ENCODE data around the gene AGA. TPM values are rescaled to one million over a fixed set of nuclear protein-coding genes. Genes with fewer than 3 reads are reported as not detected.

AGA gene
- total RNA-seq, 2 donors from 2014 or later: 10.9 to 15.8 TPM

DNA sequence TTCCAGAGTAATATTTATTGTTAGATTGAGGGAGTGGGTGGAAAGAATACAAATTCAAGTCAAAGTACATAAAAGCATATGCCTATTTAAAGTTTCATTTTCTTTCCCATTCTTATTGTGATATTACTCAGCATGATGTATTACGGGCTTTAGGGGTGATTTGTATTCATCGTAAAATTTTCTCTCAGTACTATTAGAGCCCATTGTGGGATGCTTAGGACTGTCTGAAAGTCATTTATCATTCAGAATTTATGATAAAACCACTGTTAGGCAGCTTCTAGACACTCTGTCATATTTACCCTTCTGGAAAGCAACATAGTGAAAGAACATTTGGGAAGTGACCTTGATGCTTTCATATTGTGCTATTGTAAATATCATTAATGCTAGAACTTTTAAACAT, 45.9 kb downstream of the AGA start:
- 100% methylated on average over 2 of the region's 2 CpGs; no CpG with 5 or more reads in 1 of the 2 experiments for WGBS, 2 experiments (ENCODE audit: insufficient coverage in 1 of 2, insufficient read length in 1 of 2)
- no peak for TF ChIP-seq CTCF (conservative IDR thresholded peaks at IDR 0.05)
- no peaks in the 10 kb centered on the region for H3K4me1 Mint-ChIP-seq

DNA sequence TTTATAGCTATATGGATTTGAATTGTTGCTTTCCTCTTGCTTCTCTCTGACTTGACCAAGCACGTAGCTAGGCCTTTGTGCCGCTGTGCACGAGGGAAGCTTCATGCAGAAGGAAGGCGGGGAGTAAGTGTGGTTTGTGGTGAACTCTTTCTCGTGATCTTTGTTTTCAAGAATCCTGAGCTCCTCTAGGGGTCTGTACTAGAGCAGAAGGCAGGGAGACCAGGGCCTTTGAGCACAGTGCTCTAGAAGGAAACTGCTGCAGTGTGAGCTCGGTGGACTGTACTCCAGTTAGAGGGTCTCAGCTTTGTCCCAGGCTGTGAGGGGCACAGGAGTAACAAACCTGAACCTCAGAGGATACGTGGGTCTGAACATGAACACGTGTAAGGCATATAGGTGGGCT, 49.0 kb downstream of the AGA start:
- no peak overlapping the region for H3K4me3 ChIP-seq (ENCODE audit: low read length)
- H3K9me3 ChIP-seq (ENCODE audit: control insufficient read depth, low read length): peaks cover 5% of the 10 kb centered on the region
- no peaks in the 10 kb centered on the region for H3K4me1 ChIP-seq (ENCODE audit: control insufficient read depth, insufficient read depth, low read length)
- H3K27me3 ChIP-seq (ENCODE audit: control insufficient read depth, insufficient read depth, low read length, poor library complexity, severe bottlenecking): no peaks in the 10 kb centered on the region
- no peak overlapping the region for H3K27ac Mint-ChIP-seq
- H3K36me3 Mint-ChIP-seq (ENCODE audit: low read depth): no peaks in the 10 kb centered on the region
- H3K4me1 Mint-ChIP-seq: no peaks in the 10 kb centered on the region
- TF ChIP-seq CTCF (conservative IDR thresholded peaks at IDR 0.05): no peak
- no peaks in the 10 kb centered on the region for H3K27me3 Mint-ChIP-seq (ENCODE audit: insufficient read depth)
- H3K27ac ChIP-seq (ENCODE audit: low read depth, low read length): no peak overlapping the region
- H3K4me3 Mint-ChIP-seq: no peak overlapping the region
- H3K9me3 Mint-ChIP-seq: peaks cover 2% of the 10 kb centered on the region
- no peaks in the 10 kb centered on the region for H3K36me3 ChIP-seq (ENCODE audit: control insufficient read depth, insufficient read depth, low read length)
- 67 to 69% methylated on average over 3 to 8 of the region's 8 CpGs for WGBS, 2 experiments (ENCODE audit: insufficient coverage in 1 of 2, insufficient read length in 1 of 2)
- no peak overlapping the region for H3K9ac ChIP-seq (ENCODE audit: extremely low read depth, low read length, poor library complexity, severe bottlenecking)
- no peak for DNase-seq

More for the DNA sequence above, 45.9 kb downstream of the AGA start:
- Mint-ChIP-seq H3K27ac (no peak overlapping the region), H3K9me3 (peaks cover 2% of the 10 kb centered on the region), H3K27me3 (ENCODE audit: insufficient read depth) (no peaks in the 10 kb centered on the region), H3K36me3 (ENCODE audit: low read depth) (no peaks in the 10 kb centered on the region), H3K4me3 (no peak overlapping the region)
- H3K9me3 ChIP-seq (ENCODE audit: control insufficient read depth, low read length): peaks cover 5% of the 10 kb centered on the region
- no peak overlapping the region for H3K9ac ChIP-seq (ENCODE audit: extremely low read depth, low read length, poor library complexity, severe bottlenecking)
- DNase-seq: no peak
- H3K4me1 ChIP-seq (ENCODE audit: control insufficient read depth, insufficient read depth, low read length): no peaks in the 10 kb centered on the region
- H3K36me3 ChIP-seq (ENCODE audit: control insufficient read depth, insufficient read depth, low read length): no peaks in the 10 kb centered on the region
- no peaks in the 10 kb centered on the region for H3K27me3 ChIP-seq (ENCODE audit: control insufficient read depth, insufficient read depth, low read length, poor library complexity, severe bottlenecking)
- no peak overlapping the region for H3K4me3 ChIP-seq (ENCODE audit: low read length)
- no peak overlapping the region for H3K27ac ChIP-seq (ENCODE audit: low read depth, low read length)

- no peak overlapping the region for H3K27ac ChIP-seq (ENCODE audit: low read depth, low read length)
- H3K9me3 Mint-ChIP-seq: no peaks in the 10 kb centered on the region
- no peak for TF ChIP-seq CTCF (conservative IDR thresholded peaks at IDR 0.05)
- H3K36me3 ChIP-seq (ENCODE audit: control insufficient read depth, insufficient read depth, low read length): no peaks in the 10 kb centered on the region
- no peak overlapping the region for H3K27ac Mint-ChIP-seq
- no peaks in the 10 kb centered on the region for H3K4me1 Mint-ChIP-seq
- DNase-seq: no peak
- H3K27me3 ChIP-seq (ENCODE audit: control insufficient read depth, insufficient read depth, low read length, poor library complexity, severe bottlenecking): no peaks in the 10 kb centered on the region
- 93 to 97% methylated on average over 3 to 6 of the region's 6 CpGs for WGBS, 2 experiments (ENCODE audit: insufficient coverage in 1 of 2, insufficient read length in 1 of 2)
- H3K4me3 ChIP-seq (ENCODE audit: low read length): no peak overlapping the region
- H3K9ac ChIP-seq (ENCODE audit: extremely low read depth, low read length, poor library complexity, severe bottlenecking): no peak overlapping the region
- H3K4me1 ChIP-seq (ENCODE audit: control insufficient read depth, insufficient read depth, low read length): no peaks in the 10 kb centered on the region
- H3K9me3 ChIP-seq (ENCODE audit: control insufficient read depth, low read length): no peaks in the 10 kb centered on the region
- no peak overlapping the region for H3K4me3 Mint-ChIP-seq
- H3K36me3 Mint-ChIP-seq (ENCODE audit: low read depth): no peaks in the 10 kb centered on the region
- no peaks in the 10 kb centered on the region for H3K27me3 Mint-ChIP-seq (ENCODE audit: insufficient read depth)
Measured at GRCh38 chr4:177391953-177392352, 50.3 kb downstream of the AGA start.
